Transverse colon (tissue), 3 donors: ENCODE measurements around the gene MXRA8.

Source experiments
- POLR2A ChIP-seq: fragments of 450-650 bp; IDR thresholded peaks from one replicate; pipeline ENCODE4 v1.6.1; 2016; ENCODE audit warnings: antibody characterized with exemption, mild to moderate bottlenecking, moderate library complexity
- TF ChIP-seq, protein P1 (sequence below), 5 experiments: fragments of 200-600 bp in 3 of 5; fragments of 450-650 bp in 2 of 5; sonication (generic) in 3 of 5; IDR thresholded peaks; 1 replicate in 2 of 5; 2 replicates in 3 of 5; pipeline ENCODE4 v1.5.1; 2016 to 2017; ENCODE audit warnings: antibody characterized with exemption in 5 of 5, inconsistent platforms in 3 of 5, mild to moderate bottlenecking in 2 of 5, moderate library complexity in 1 of 5

DNA sequence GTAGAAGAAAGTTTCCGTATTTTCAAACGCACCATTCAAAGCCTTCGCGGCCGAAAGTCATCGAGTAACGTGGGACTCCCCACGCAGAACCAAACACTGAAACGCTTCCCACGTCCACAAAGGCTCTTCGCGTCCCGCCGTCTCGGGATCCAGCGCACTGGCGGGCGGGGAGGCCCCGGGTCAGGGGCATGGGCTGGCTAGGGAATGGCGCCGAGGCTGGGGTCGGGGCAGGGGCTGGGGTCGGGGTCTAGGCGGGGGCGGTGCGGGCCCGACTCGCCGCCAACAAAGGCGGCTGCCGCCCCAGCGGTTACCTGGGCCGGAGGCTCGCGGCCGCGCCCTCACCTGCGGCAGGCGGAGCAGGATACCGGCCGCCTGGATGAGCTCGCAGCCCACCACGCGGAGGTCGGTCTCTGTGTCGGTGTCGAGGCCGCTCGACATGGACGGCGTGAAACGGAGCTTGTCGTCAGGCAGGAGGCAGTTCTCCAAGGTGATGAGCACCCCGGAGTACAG lies 40.4 kb upstream of the MXRA8 start:
- no peak for TF ChIP-seq POLR2A
- TF ChIP-seq, protein P1, sequence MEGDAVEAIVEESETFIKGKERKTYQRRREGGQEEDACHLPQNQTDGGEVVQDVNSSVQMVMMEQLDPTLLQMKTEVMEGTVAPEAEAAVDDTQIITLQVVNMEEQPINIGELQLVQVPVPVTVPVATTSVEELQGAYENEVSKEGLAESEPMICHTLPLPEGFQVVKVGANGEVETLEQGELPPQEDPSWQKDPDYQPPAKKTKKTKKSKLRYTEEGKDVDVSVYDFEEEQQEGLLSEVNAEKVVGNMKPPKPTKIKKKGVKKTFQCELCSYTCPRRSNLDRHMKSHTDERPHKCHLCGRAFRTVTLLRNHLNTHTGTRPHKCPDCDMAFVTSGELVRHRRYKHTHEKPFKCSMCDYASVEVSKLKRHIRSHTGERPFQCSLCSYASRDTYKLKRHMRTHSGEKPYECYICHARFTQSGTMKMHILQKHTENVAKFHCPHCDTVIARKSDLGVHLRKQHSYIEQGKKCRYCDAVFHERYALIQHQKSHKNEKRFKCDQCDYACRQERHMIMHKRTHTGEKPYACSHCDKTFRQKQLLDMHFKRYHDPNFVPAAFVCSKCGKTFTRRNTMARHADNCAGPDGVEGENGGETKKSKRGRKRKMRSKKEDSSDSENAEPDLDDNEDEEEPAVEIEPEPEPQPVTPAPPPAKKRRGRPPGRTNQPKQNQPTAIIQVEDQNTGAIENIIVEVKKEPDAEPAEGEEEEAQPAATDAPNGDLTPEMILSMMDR (IDR thresholded peaks at IDR 0.05) = no peak
